NCI-H2196 treated with DMSO at 0.1 percent for 48 hours (cell line): ENCODE measurements around the gene JUNB.

Experiments
- DNase-seq: peaks from one replicate; lab custom pipeline; 2025; ENCODE audit not compliant: unreplicated experiment; lab: John Stamatoyannopoulos, UW

Gene JUNB

DNA sequence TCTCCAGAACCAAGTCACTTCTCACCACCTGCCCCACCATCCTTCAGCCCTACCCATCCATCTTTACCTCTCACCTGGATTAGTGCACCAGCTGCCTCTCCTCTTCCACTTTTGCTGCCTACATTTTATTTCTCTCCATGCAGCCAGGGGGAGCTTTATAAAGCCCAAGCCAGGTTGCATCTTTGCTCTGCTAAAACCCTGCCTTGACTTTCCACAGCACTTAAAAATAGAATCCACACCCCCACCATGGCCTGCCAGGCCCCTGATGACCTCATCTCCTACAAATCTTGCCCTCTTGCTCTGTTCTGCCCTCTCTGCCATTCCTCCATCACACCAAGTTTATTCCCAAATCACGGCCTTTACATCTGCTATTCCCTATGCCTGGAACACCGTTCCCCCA, 17.7 kb upstream of the JUNB start:
- no peak for DNase-seq

GRCh38 chr19:12774588-12775555, 16.4 kb upstream of the JUNB start, which contains the start of gene HOOK2:
Gene HOOK2 (minus strand): TSS chr19:12775552. CDS start chr19:12775449, 103 bp downstream.
- peak; percentile 92 for DNase-seq

GRCh38 chr19:12777217-12778016, 13.9 kb upstream of the JUNB start:
- DNase-seq, result peak; percentile 73

GRCh38 chr19:12778017-12778904, 13.0 kb upstream of the JUNB start:
- peak; percentile 68 for DNase-seq

DNA sequence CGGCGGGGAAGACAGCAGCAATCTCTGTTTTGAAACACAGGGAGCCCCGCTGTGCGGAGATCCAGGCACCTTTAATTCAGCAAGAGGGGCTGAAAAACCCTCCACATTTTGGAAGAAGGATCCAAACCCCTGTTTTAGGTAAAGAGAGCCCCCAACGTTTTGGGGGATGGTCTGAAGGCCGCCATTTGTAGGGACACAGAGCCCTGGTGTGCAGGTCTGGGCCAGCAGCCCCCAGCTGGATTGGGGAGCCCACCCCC, 12.5 kb upstream of the JUNB start:
- no peak for DNase-seq

DNA sequence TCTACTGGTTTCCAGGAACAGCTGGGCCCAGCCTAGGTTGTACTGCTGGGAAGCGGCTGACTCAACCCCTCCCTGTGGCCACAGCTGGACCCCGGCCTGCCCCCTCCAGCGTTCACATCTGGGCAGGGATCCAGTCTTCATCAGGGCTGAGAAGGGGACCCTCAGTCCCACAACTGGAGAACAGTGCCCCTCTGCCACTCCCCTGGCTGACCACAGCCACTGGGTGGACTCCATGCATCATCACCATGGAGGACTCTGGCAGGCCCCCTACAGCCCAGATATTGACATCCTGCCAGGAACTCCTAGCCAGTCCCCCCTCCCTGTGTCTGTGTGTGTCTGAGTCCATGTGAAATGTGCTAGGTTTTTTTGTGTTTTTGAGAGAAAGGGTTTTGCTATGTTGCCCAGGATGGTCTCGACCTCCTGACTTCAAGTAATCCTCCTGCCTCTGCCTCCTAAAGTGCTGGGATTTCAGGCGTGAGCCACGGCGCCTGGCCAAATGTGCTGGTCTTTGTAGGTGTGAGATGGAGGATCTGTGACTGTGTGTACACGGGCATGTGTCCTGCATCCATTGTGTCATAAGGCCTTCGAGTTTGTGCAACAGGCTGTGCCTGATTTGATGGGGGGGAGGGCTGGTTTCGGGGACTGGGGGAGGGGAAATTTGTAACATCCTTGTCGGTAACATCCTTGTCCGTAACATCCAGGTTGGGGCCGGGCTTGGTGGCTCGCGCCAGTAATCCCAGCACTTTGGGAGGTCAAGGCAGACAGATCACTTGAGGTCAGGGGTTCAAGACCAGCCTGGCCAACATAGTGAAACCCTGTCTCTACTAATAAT, 11.9 kb upstream of the JUNB start:
- no peak for DNase-seq

DNA sequence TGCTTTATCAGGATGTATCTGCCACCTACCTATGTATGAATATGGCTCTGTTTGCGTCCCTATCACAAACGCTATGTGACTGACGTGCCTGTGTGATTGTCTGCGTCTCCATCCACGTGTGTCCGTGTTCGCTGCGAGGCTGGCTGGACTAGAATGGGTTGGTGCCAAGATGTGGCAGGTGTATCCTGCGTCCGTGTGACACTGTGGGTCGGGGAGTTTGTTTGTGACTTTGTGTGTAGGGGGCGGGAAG, 9.2 kb upstream of the JUNB start:
- no peak for DNase-seq

DNA sequence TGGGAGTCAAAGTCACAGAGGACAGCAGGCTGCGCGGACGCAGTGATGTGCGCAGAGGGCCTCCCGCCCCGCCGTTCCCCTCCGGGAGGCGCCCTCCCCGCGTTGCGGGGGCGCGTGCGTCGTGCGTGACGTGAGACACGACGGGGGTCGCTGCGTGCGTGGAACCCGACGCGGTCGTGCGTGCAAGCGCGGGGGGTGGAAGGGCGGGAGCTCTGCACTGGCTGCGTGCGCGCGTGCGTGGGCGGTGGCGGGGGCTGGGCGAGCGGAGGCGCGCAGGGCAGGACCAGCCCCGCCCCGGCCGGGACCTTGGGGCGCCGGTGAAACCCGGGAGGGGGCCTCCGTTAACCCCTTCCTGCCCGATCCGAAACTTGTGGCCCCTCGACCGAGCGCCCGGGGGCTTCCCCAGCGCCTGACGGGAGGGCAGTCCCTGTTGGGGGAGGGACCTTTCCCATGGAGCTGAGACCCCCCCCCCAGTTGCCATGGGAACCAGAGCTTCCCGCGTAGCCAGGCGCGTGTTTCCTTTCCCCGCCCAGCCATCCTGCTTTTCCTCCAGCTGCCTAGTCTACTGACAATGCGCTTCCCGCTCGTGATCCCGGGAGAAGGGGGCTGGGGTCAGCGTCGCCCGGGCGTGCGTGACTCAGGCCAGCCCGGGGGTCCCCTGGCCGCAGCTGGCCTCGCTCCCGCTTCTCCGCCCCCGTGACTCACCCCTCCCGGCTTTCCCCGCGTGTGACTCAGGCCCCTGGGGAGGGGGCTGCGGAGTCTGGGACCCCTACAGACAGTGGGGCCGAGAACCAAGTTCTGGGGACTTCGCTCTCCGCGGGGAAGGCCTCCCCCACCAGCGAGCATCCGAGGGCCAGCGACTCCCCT, 8.6 kb upstream of the JUNB start:
- peak; percentile 70 for DNase-seq

DNA sequence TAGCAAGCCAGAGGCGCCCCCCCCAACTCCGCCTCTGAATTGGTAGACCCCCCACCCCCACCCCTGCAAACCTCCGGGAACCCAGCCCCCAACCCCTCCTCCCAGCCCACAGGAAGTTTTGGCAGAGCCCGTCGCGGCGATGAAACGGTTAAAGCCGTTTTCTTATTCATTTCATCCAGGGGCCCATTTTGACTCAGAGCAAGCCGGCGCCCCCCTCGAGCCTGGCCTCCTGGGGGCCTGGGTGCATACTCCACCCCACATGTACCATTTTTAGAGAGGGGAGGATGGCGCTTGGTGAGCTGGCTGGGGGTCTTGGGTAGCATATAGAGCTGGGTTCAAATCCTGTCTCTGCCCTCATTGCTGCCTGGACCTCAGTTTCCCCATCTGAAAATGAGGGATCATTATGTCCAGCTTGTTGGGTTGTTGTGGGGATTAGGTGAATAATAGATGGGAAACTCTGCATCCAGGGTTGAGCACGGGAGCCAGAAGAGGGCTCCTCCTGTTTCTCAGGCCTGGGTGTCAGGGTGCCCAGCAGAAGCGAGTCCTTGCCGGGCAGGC, 7.9 kb upstream of the JUNB start:
- DNase-seq, result no peak

DNA sequence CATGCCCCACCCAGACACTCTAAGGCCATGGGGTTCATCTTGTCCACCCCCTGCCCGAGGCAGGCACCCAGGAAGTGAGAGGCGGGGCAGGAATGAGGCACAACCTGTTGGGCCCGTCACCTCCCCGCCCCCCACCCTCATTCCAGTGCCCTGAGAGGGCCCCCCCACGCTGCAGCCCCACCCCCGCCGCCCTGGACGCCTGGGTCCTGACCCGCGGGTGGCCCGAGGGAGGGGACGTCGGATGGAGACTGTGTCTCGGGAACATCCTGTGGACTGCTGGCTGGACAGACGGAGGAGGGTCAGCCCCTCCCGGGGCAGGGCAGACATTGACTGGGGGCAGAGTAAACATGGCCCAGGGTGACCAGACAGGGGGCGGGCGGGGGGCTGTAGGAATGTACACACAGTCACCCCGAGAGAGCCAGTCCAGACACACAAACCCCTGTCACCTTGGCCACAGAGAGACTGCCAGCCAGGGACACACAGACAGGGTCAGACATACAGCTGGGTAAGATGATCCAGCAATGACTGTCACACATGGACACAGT, 7.4 kb upstream of the JUNB start:
- DNase-seq, result no peak

DNA sequence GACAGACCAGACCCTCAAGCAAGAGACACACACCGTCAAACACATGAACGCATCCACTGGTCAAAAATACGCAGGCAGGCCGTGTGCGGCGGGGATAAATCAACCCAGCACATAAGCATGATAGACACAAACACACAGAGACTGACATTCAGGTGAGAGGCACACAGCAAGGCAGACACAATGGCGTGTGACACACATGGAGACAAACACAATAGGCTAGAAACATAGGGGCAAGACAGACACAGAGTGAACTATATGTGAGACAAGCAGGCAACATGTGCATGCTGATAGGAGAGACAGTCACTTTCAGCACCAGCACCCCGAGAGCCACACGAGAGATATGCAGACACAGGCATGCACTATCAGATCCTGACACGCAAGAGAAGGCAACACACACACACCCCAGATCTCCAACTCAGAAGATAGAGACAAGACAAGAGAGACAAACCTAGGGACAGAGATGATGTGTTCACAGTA, 6.9 kb upstream of the JUNB start:
- no peak for DNase-seq

- DNase-seq, result no peak
These were observed 6.3 kb upstream of the JUNB start for GRCh38 chr19:12784871-12785430.

GRCh38 chr19:12785431-12786031, 5.8 kb upstream of the JUNB start:
- DNase-seq, result no peak

DNA sequence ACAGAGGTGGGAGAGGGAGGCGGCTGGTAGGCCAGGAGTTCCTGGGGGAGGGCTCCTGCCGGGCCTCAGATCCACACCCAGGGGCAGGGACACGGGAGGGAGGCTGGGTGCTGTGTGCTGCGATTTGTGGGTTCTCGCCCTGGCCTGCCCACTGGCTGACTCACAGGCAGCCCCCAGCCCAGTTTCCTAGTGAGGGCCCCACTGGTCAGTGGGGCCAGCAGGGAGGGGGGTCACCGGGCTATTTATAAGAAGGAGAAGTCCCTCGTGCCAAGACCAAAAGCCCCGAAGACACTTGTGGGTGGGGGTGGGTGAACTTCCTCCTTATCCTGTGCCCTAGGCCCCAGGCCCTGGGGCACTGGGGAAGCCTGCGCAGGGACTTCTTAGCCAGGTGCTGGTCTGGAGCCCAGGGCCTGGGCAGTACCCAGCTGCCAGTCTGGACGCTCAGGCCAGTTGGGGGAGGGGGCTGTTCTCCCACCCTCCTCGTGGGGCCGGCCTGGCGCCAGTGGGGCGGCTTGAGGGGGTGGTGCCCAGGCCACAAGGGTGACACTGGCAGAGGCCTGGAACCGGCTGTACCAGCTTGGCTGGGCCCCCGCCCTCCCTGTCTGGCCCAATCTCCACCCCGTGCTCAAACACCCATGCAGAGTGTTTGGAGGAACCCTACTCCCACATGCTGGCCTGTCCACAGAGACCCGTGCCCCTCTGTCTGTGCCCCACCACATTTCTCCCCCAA, 5.0 kb upstream of the JUNB start:
- DNase-seq, result no peak

DNA sequence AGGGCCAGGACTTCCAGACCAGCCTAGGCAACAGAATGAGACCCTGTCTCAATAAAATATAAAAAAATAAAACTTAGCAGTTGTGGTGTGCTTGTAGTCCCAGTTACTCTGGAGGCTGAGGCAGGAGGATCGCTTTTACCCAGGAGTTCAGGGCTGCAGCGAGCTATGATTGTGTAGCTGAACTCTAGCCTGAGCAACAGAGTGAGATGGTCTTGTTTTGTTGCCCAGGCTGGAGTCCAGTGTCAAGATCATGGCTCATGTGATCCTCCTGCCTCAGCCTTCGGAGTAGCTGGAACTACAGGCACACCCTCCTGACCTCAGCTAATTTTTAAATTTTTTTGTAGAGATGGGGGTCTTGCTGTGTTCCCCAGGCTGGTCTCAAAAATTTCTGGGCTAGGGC, 4.3 kb upstream of the JUNB start:
- no peak for DNase-seq

GRCh38 chr19:12787458-12787857, 3.8 kb upstream of the JUNB start:
- DNase-seq, result no peak

GRCh38 chr19:12788042-12788681, 3.1 kb upstream of the JUNB start:
- DNase-seq, result no peak
